Mesothelial cell of epicardium (in vitro differentiated cells): ENCODE results near the gene TMEM131L. TPM values are rescaled to one million over a fixed set of nuclear protein-coding genes. Genes with fewer than 3 reads are reported as not detected.

Experiments
- DNase-seq, 2 experiments: peaks; one replicate each; pipeline ENCODE4 v3.0.0; 2021; ENCODE audit warnings: low spot score in 2 of 2; ENCODE audit not compliant: unreplicated experiment in 2 of 2
- H3K27ac Mint-ChIP-seq: 2 replicates; pipeline ENCODE4 v1.8.0; 2021; ENCODE audit warnings: mixed read lengths
- H3K27me3 Mint-ChIP-seq: 2 replicates; pipeline ENCODE4 v1.8.0; 2021; ENCODE audit warnings: low read depth, mixed read lengths
- H3K36me3 Mint-ChIP-seq: 2 replicates; pipeline ENCODE4 v1.8.0; 2021; ENCODE audit warnings: mixed read lengths
- H3K4me1 Mint-ChIP-seq: 2 replicates; pipeline ENCODE4 v1.8.0; 2021; ENCODE audit warnings: mixed read lengths
- H3K4me3 Mint-ChIP-seq: 2 replicates; pipeline ENCODE4 v1.8.0; 2021; ENCODE audit warnings: mild to moderate bottlenecking, moderate library complexity, mixed read lengths
- H3K9me3 Mint-ChIP-seq: 2 replicates; pipeline ENCODE4 v1.8.0; 2021; ENCODE audit warnings: mixed read lengths
- CTCF ChIP-seq: fragments of 200-600 bp; sonication (generic); IDR thresholded peaks from one replicate; pipeline ENCODE4 v1.5.0; 2021; ENCODE audit warnings: antibody characterized with exemption; ENCODE audit not compliant: unreplicated experiment
- total RNA-seq: library from RNA; stranded (reverse); gene quantifications from 3 replicates; pipeline ENCODE4 v1.2.1, GENCODE V29; 2021

Gene TMEM131L
- total RNA-seq, 1 donor from 2014 or later, result 13.9 TPM

GRCh38 chr4:153646978-153647377 lies 180.8 kb downstream of the TMEM131L start:
- Mint-ChIP-seq H3K27me3 (peaks cover 6% of the 10 kb centered on the region), H3K4me3 (no peak overlapping the region), H3K4me1 (no peaks in the 10 kb centered on the region), H3K36me3 (no peaks in the 10 kb centered on the region), H3K27ac (no peak overlapping the region), H3K9me3 (peaks cover 8% of the 10 kb centered on the region)
- no peak for TF ChIP-seq CTCF
- DNase-seq, result no peak

GRCh38 chr4:153647975-153648374 lies 181.8 kb downstream of the TMEM131L start:
- no peaks in the 10 kb centered on the region for H3K4me1 Mint-ChIP-seq
- no peak for DNase-seq
- H3K36me3 Mint-ChIP-seq, result no peaks in the 10 kb centered on the region
- peaks cover 8% of the 10 kb centered on the region for H3K9me3 Mint-ChIP-seq
- H3K27me3 Mint-ChIP-seq, result peaks cover 6% of the 10 kb centered on the region
- no peak overlapping the region for H3K27ac Mint-ChIP-seq
- no peak for TF ChIP-seq CTCF
- no peak overlapping the region for H3K4me3 Mint-ChIP-seq

- peaks cover 6% of the 10 kb centered on the region for H3K27me3 Mint-ChIP-seq
- no peak for DNase-seq
- H3K27ac Mint-ChIP-seq, result no peak overlapping the region
- H3K36me3 Mint-ChIP-seq, result no peaks in the 10 kb centered on the region
- H3K9me3 Mint-ChIP-seq, result peaks cover 8% of the 10 kb centered on the region
- H3K4me3 Mint-ChIP-seq, result no peak overlapping the region
- no peak for TF ChIP-seq CTCF
- no peaks in the 10 kb centered on the region for H3K4me1 Mint-ChIP-seq
Observed at GRCh38 chr4:153649572-153649991, 183.4 kb downstream of the TMEM131L start.

- DNase-seq, result no peak
- Mint-ChIP-seq H3K36me3 (no peaks in the 10 kb centered on the region), H3K4me1 (no peaks in the 10 kb centered on the region), H3K4me3 (no peak overlapping the region), H3K9me3 (no peaks in the 10 kb centered on the region), H3K27me3 (peaks cover 10% of the 10 kb centered on the region), H3K27ac (no peak overlapping the region)
- no peak for TF ChIP-seq CTCF
Observed at GRCh38 chr4:153651116-153651515, 185.0 kb downstream of the TMEM131L start.

- no peaks in the 10 kb centered on the region for H3K4me1 Mint-ChIP-seq
- H3K27ac Mint-ChIP-seq, result no peak overlapping the region
- DNase-seq, result no peak
- no peaks in the 10 kb centered on the region for H3K36me3 Mint-ChIP-seq
- H3K4me3 Mint-ChIP-seq, result no peak overlapping the region
- no peaks in the 10 kb centered on the region for H3K9me3 Mint-ChIP-seq
- no peak for TF ChIP-seq CTCF
- peaks cover 10% of the 10 kb centered on the region for H3K27me3 Mint-ChIP-seq
Observed at GRCh38 chr4:153651587-153651986, 185.4 kb downstream of the TMEM131L start.
